Astrocyte (in vitro differentiated cells and primary cell): ENCODE results near the gene ADAMTSL2. TPM values are rescaled to one million over a fixed set of nuclear protein-coding genes. Genes with fewer than 3 reads are reported as not detected.

ENCODE experiments used
- DNase-seq: peaks from one replicate; pipeline ENCODE4 v3.0.0-alpha.2; 2010; ENCODE audit warnings: low read depth
- FAIRE-seq: peaks from 2 replicates; lab custom pipeline; 2011; peaks lifted over from hg19 to GRCh38; lab: Jason Lieb, UNC
- H2AFZ ChIP-seq: 2 replicates; pipeline ENCODE4 v1.6.0; 2012; ENCODE audit warnings: low read depth, low read length, inconsistent platforms
- H3K27ac ChIP-seq: 2 replicates; pipeline ENCODE4 v1.5.1; 2011; ENCODE audit warnings: low read depth, low read length, inconsistent platforms
- H3K27me3 ChIP-seq: 2 replicates; pipeline ENCODE4 v1.6.0; 2011; ENCODE audit warnings: low read length, inconsistent platforms; ENCODE audit not compliant: insufficient read depth
- H3K36me3 ChIP-seq: 2 replicates; pipeline ENCODE4 v1.5.1; 2011; ENCODE audit warnings: low read length, inconsistent platforms; ENCODE audit not compliant: insufficient read depth
- H3K4me1 ChIP-seq: 2 replicates; pipeline ENCODE4 v1.5.1; 2011; ENCODE audit warnings: low read length, inconsistent platforms; ENCODE audit not compliant: insufficient read depth
- H3K4me2 ChIP-seq: 2 replicates; pipeline ENCODE4 v1.6.0; 2012; ENCODE audit warnings: low read length, inconsistent platforms
- H3K4me3 ChIP-seq: 2 replicates; pipeline ENCODE4 v1.5.1; 2011; ENCODE audit warnings: low read depth, mild to moderate bottlenecking, low read length, inconsistent platforms; ENCODE audit not compliant: insufficient read depth
- H3K79me2 ChIP-seq: 2 replicates; pipeline ENCODE4 v1.6.0; 2012; ENCODE audit warnings: mild to moderate bottlenecking, low read length, inconsistent platforms; ENCODE audit not compliant: insufficient read depth
- H3K9ac ChIP-seq: 2 replicates; pipeline ENCODE4 v1.6.0; 2012; ENCODE audit warnings: mild to moderate bottlenecking, low read length, inconsistent platforms
- H3K9me3 ChIP-seq: 2 replicates; pipeline ENCODE4 v1.5.1; 2012; ENCODE audit warnings: low read depth, mild to moderate bottlenecking, low read length, inconsistent platforms; ENCODE audit not compliant: insufficient read depth
- H4K20me1 ChIP-seq: 2 replicates; pipeline ENCODE4 v1.6.0; 2012; ENCODE audit warnings: low read length, inconsistent platforms; ENCODE audit not compliant: insufficient read depth
- H3K27ac Mint-ChIP-seq: one replicate; pipeline ENCODE4 v1.8.0; 2021; ENCODE audit warnings: mild to moderate bottlenecking, mixed read lengths; ENCODE audit not compliant: unreplicated experiment
- H3K27me3 Mint-ChIP-seq: one replicate; pipeline ENCODE4 v1.8.0; 2021; ENCODE audit warnings: low read depth, mixed read lengths; ENCODE audit not compliant: unreplicated experiment
- H3K36me3 Mint-ChIP-seq: one replicate; pipeline ENCODE4 v1.8.0; 2021; ENCODE audit warnings: low read depth, mixed read lengths; ENCODE audit not compliant: unreplicated experiment
- H3K4me1 Mint-ChIP-seq: one replicate; pipeline ENCODE4 v1.8.0; 2021; ENCODE audit warnings: low read depth, mixed read lengths; ENCODE audit not compliant: unreplicated experiment
- H3K4me3 Mint-ChIP-seq: one replicate; pipeline ENCODE4 v1.8.0; 2021; ENCODE audit warnings: mild to moderate bottlenecking, moderate library complexity, mixed read lengths; ENCODE audit not compliant: unreplicated experiment
- H3K9me3 Mint-ChIP-seq: one replicate; pipeline ENCODE4 v1.8.0; 2021; ENCODE audit warnings: mild to moderate bottlenecking, mixed read lengths; ENCODE audit not compliant: unreplicated experiment
- EZH2 ChIP-seq: IDR thresholded peaks from 2 replicates; pipeline ENCODE4 v1.6.1; 2012; ENCODE audit warnings: mild to moderate bottlenecking, low read length, inconsistent platforms; ENCODE audit not compliant: insufficient read depth
- total RNA-seq: library from RNA; stranded (reverse); gene quantifications from 2 replicates; pipeline ENCODE4 v1.2.1, GENCODE V29; 2021
- TF ChIP-seq, protein P1 (sequence below): IDR thresholded peaks from 2 replicates; pipeline ENCODE4 v1.5.1; 2011; ENCODE audit warnings: low read depth, mild to moderate bottlenecking, inconsistent platforms, low read length, moderate library complexity; ENCODE audit not compliant: insufficient read depth

ADAMTSL2 gene
- total RNA-seq, 1 donor from 2014 or later, result 0.52 TPM

DNA sequence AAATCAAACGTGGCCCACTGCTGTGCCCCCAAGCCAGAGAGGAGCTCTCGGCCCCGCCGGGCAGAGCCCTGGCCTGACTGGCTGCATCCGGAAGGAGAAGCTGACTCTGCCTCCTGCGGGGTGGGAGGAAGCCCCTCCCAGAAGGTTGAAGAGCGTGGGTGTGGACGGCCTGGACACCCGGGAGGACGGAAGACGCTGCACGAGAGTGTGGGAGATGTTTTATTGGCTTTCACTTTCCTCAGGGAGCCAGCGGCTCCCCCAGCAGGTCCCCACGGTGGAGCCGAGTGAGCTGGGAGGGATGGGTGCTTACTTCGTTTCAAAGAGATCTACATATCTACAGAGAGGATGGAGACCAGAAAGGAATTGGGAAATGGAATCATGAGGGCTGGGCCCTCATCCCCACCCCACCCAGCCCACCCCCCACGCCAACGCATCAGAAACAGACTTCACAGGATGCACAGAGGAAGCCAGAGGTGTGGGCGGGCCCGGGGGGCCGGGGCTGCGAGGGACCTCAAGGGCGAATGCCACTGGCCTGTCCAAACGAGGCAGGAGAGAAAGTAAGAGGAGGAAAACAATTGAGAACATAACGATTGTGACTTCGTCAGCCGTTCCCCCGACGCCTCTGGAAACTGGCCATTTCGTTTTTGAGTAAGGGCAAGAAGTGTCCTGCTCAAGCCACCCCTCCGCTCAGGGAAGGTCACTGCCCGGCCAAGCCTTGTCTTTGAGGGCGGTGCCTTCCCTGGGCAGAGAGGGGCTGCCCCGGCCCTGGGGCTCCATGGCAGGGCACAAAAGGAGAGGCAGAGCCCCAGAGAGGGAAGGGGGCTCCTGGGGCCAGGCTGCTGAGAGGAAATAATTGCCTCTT is 42.6 kb downstream of the ADAMTSL2 start:
- no peaks in the 10 kb centered on the region for H3K4me1 ChIP-seq
- Mint-ChIP-seq H3K36me3 (no peaks in the 10 kb centered on the region), H3K9me3 (no peaks in the 10 kb centered on the region), H3K4me1 (peaks cover 4% of the 10 kb centered on the region), H3K4me3 (no peak overlapping the region), H3K27ac (no peak overlapping the region), H3K27me3 (peaks cover 52% of the 10 kb centered on the region)
- DNase-seq, result no peak
- no peak for TF ChIP-seq EZH2
- no peaks in the 10 kb centered on the region for H4K20me1 ChIP-seq
- H3K36me3 ChIP-seq, result no peaks in the 10 kb centered on the region
- H3K4me2 ChIP-seq, result peak overlapping the region; percentile 33
- H3K9ac ChIP-seq, result no peak overlapping the region
- no peak overlapping the region for H2AFZ ChIP-seq
- peaks cover 8% of the 10 kb centered on the region for H3K27me3 ChIP-seq
- no peaks in the 10 kb centered on the region for H3K79me2 ChIP-seq
- no peak overlapping the region for H3K4me3 ChIP-seq
- H3K27ac ChIP-seq, result no peak overlapping the region
- FAIRE-seq, result no peak
- no peaks in the 10 kb centered on the region for H3K9me3 ChIP-seq

GRCh38 chr9:133577737-133578112 is 43.2 kb downstream of the ADAMTSL2 start:
- peaks cover 56% of the 10 kb centered on the region for H3K27me3 Mint-ChIP-seq
- Histone ChIP-seq H3K4me2 (no peak overlapping the region), H2AFZ (no peak overlapping the region), H3K36me3 (no peaks in the 10 kb centered on the region), H4K20me1 (no peaks in the 10 kb centered on the region), H3K79me2 (no peaks in the 10 kb centered on the region), H3K9ac (no peak overlapping the region), H3K9me3 (no peaks in the 10 kb centered on the region), H3K27me3 (peaks cover 8% of the 10 kb centered on the region), H3K4me1 (no peaks in the 10 kb centered on the region), H3K27ac (no peak overlapping the region), H3K4me3 (no peak overlapping the region)
- no peaks in the 10 kb centered on the region for H3K9me3 Mint-ChIP-seq
- no peaks in the 10 kb centered on the region for H3K36me3 Mint-ChIP-seq
- H3K4me3 Mint-ChIP-seq, result no peak overlapping the region
- no peak for FAIRE-seq
- TF ChIP-seq EZH2, result no peak
- TF ChIP-seq, protein P1, sequence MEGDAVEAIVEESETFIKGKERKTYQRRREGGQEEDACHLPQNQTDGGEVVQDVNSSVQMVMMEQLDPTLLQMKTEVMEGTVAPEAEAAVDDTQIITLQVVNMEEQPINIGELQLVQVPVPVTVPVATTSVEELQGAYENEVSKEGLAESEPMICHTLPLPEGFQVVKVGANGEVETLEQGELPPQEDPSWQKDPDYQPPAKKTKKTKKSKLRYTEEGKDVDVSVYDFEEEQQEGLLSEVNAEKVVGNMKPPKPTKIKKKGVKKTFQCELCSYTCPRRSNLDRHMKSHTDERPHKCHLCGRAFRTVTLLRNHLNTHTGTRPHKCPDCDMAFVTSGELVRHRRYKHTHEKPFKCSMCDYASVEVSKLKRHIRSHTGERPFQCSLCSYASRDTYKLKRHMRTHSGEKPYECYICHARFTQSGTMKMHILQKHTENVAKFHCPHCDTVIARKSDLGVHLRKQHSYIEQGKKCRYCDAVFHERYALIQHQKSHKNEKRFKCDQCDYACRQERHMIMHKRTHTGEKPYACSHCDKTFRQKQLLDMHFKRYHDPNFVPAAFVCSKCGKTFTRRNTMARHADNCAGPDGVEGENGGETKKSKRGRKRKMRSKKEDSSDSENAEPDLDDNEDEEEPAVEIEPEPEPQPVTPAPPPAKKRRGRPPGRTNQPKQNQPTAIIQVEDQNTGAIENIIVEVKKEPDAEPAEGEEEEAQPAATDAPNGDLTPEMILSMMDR, result no peak
- no peak for DNase-seq
- no peak overlapping the region for H3K27ac Mint-ChIP-seq
- peaks cover 4% of the 10 kb centered on the region for H3K4me1 Mint-ChIP-seq

DNA sequence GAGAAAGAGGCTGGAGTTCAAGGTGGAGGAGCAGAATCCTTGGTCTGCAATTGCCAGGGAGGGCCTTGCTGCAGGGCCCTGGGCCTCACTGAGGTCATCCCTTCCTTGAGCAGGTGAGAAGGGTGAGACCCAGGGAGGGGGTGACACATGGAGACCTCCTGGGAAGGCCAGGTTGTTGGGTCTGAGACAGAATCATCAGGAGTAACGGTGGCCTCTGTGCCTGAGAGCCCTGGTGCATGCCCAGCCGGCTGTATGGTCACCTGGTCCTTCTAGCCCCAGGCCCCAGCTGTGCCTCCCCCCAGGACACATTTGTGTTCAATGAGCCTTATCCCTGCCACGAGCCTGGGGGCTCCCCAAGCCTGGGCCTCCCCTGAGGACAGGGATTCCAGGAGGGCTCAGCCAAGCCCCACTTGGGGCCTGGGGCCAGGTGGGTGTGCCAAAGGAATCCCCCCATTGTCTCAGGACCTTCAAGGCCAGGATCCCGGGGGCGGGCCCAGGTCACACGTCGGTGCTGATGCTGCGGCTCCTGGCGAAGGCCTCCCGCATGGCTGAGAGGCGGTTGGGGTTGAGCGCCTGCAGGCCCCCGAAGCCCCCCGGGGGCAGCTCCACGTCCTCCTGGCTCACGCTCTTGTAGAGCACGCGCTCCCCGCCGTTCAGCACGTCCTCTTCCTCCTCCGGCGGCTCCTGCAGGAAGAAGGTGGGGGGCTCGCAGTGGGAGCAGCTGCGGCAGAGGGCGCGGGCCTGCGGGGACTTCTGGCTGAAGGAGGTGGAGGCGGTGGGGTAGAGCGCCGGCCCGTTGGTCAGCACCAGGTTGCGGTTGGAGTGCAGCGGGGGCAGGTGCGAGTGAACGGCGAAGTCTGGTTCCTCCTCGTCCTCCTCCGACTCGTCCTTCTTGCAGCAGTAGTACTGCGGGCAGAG is 44.3 kb downstream of the ADAMTSL2 start:
- Mint-ChIP-seq H3K4me3 (no peak overlapping the region), H3K27me3 (peaks cover 51% of the 10 kb centered on the region), H3K9me3 (no peaks in the 10 kb centered on the region), H3K4me1 (peaks cover 4% of the 10 kb centered on the region), H3K27ac (no peak overlapping the region), H3K36me3 (no peaks in the 10 kb centered on the region)
- Histone ChIP-seq H4K20me1 (no peaks in the 10 kb centered on the region), H3K79me2 (no peaks in the 10 kb centered on the region), H2AFZ (no peak overlapping the region), H3K27me3 (peaks cover 5% of the 10 kb centered on the region), H3K4me1 (no peaks in the 10 kb centered on the region), H3K9ac (no peak overlapping the region), H3K9me3 (no peaks in the 10 kb centered on the region), H3K4me2 (no peak overlapping the region), H3K36me3 (no peaks in the 10 kb centered on the region), H3K4me3 (no peak overlapping the region), H3K27ac (no peak overlapping the region)
- FAIRE-seq (no peak), DNase-seq (no peak)
- TF ChIP-seq, protein P1, result no peak
- TF ChIP-seq EZH2, result no peak
